IMR-90 (cell line): ENCODE data around the gene MEGF11. TPM values are rescaled to one million over a fixed set of nuclear protein-coding genes. Genes with fewer than 3 reads are reported as not detected.

Experiments
- ATAC-seq: fragments of 200-7000 bp; cut with Tn5 transposase; 2 replicates; pipeline ENCODE4 v1.9.1; 2020; ENCODE audit warnings: low read depth, mild to moderate bottlenecking, moderate library complexity
- BruUV-seq: library from RNA; stranded (reverse); fragments of 400-500 nt; replicated peaks from 2 replicates; lab custom pipeline; 2021; lab: Mats Ljungman, UMichigan
- CTCF ChIA-PET: fragments of 300-600 bp; formaldehyde crosslinking; extraction: SDS; loops from one replicate; lab custom pipeline; 2021; ENCODE audit warnings: antibody characterized with exemption; lab: Yijun Ruan, JAX
- POLR2A ChIA-PET: fragments of 300-600 bp; sonication (Branson Sonifier 250); formaldehyde crosslinking; loops from one replicate; lab custom pipeline; 2022; ENCODE audit warnings: antibody characterized with exemption; ENCODE audit not compliant: unreplicated experiment; lab: Charles Lee
- DNase-seq: peaks from one replicate; pipeline ENCODE4 v3.0.0; 2013
- H2AFZ ChIP-seq: replicated peaks from 2 replicates; pipeline ENCODE3; 2013; ENCODE audit warnings: low read length, mild to moderate bottlenecking; ENCODE audit not compliant: poor library complexity
- H2AK5ac ChIP-seq: 2 replicates; pipeline ENCODE4 v1.6.1; 2013; ENCODE audit warnings: low read depth, low read length, inconsistent platforms
- H2AK9ac ChIP-seq: replicated peaks from 2 replicates; pipeline ENCODE3; 2013; ENCODE audit warnings: mild to moderate bottlenecking, low read depth, low read length, moderate library complexity; ENCODE audit not compliant: poor library complexity
- H2BK120ac ChIP-seq: 2 replicates; pipeline ENCODE4 v1.6.1; 2013; ENCODE audit warnings: low read depth, low read length, inconsistent platforms
- H2BK15ac ChIP-seq: 3 replicates; pipeline ENCODE4 v1.6.1; 2013; ENCODE audit warnings: low read depth, low read length, inconsistent platforms
- H2BK20ac ChIP-seq: 2 replicates; pipeline ENCODE4 v1.6.1; 2013; ENCODE audit warnings: low read depth, mild to moderate bottlenecking, inconsistent platforms, low read length, moderate library complexity
- H2BK5ac ChIP-seq: 2 replicates; pipeline ENCODE4 v1.6.1; 2013; ENCODE audit warnings: mild to moderate bottlenecking, low read depth, low read length, inconsistent platforms; ENCODE audit not compliant: poor library complexity, severe bottlenecking
- H3K14ac ChIP-seq: replicated peaks from 2 replicates; pipeline ENCODE4 v1.6.1; 2013; ENCODE audit warnings: low read depth, low read length, inconsistent platforms
- H3K18ac ChIP-seq: 2 replicates; pipeline ENCODE4 v1.6.1; 2013; ENCODE audit warnings: low read depth, low read length, control low read depth
- H3K23ac ChIP-seq: 2 replicates; pipeline ENCODE4 v1.6.1; 2013; ENCODE audit warnings: low read depth, low read length, inconsistent platforms
- H3K27ac ChIP-seq: 2 replicates; pipeline ENCODE4 v1.5.1; 2013; ENCODE audit warnings: mild to moderate bottlenecking, control low read depth, low read length; ENCODE audit not compliant: insufficient read depth
- H3K27me3 ChIP-seq: 2 replicates; pipeline ENCODE4 v1.6.1; 2013; ENCODE audit warnings: low read length; ENCODE audit not compliant: control insufficient read depth, insufficient read depth
- H3K36me3 ChIP-seq: 2 replicates; pipeline ENCODE4 v1.6.1; 2013; ENCODE audit warnings: low read length, mixed read lengths; ENCODE audit not compliant: control insufficient read depth, insufficient read depth
- H3K4ac ChIP-seq: 2 replicates; pipeline ENCODE4 v1.6.1; 2013; ENCODE audit warnings: low read depth, low read length, inconsistent platforms
- H3K4me1 ChIP-seq: 2 replicates; pipeline ENCODE4 v1.6.1; 2013; ENCODE audit warnings: low read length, mixed read lengths; ENCODE audit not compliant: control insufficient read depth, insufficient read depth
- H3K4me2 ChIP-seq: 2 replicates; pipeline ENCODE4 v1.6.1; 2013; ENCODE audit warnings: low read depth, mild to moderate bottlenecking, control low read depth, low read length, moderate library complexity
- H3K4me3 ChIP-seq: 2 replicates; pipeline ENCODE4 v1.5.1; 2013; ENCODE audit warnings: low read depth, mild to moderate bottlenecking, control low read depth, low read length, moderate library complexity; ENCODE audit not compliant: insufficient read depth
- H3K56ac ChIP-seq: 2 replicates; pipeline ENCODE4 v1.6.1; 2013; ENCODE audit warnings: low read length, inconsistent platforms; ENCODE audit not compliant: insufficient read depth; ENCODE audit errors: extremely low read depth
- H3K79me1 ChIP-seq, 2 experiments: 2 replicates each; pipeline ENCODE4 v1.6.1; 2013; ENCODE audit warnings: low read length in 2 of 2, inconsistent platforms in 1 of 2, low read depth in 1 of 2
- H3K9ac ChIP-seq: 2 replicates; pipeline ENCODE4 v1.6.1; 2013; ENCODE audit warnings: low read depth, low read length, control low read depth
- H3K9me1 ChIP-seq: 2 replicates; pipeline ENCODE4 v1.6.1; 2013; ENCODE audit warnings: low read length, inconsistent platforms; ENCODE audit not compliant: insufficient read depth
- H3K9me3 ChIP-seq: 2 replicates; pipeline ENCODE4 v1.6.1; 2013; ENCODE audit warnings: low read length; ENCODE audit not compliant: control insufficient read depth, insufficient read depth
- H4K20me1 ChIP-seq: 2 replicates; pipeline ENCODE4 v1.6.1; 2013; ENCODE audit warnings: low read length, inconsistent platforms; ENCODE audit not compliant: insufficient read depth
- H4K5ac ChIP-seq: 2 replicates; pipeline ENCODE4 v1.6.1; 2013; ENCODE audit warnings: mild to moderate bottlenecking, low read depth, low read length, control low read depth
- H4K8ac ChIP-seq, 2 experiments: 2 replicates each; pipeline ENCODE4 v1.6.1; 2013; ENCODE audit warnings: low read depth in 2 of 2, low read length in 2 of 2, control low read depth in 1 of 2, inconsistent platforms in 1 of 2
- H4K91ac ChIP-seq: 2 replicates; pipeline ENCODE4 v1.6.1; 2013; ENCODE audit warnings: low read depth, low read length, inconsistent platforms; ENCODE audit not compliant: insufficient read depth
- CHD1 ChIP-seq: IDR thresholded peaks from 2 replicates; pipeline ENCODE4 v1.6.1; 2012; ENCODE audit warnings: low read depth, low read length, improper control_type of control experiment
- RCOR1 ChIP-seq: IDR thresholded peaks from 2 replicates; pipeline ENCODE4 v1.6.1; 2012; ENCODE audit warnings: mild to moderate bottlenecking, low read length, improper control_type of control experiment; ENCODE audit not compliant: insufficient replicate concordance
- WGBS, 2 experiments: methylation state at CpG; one replicate each; pipeline versions ENCODE4 v1.1.5 to v1.1.7; 2013; ENCODE audit warnings: missing lambda C conversion rate in 2 of 2; ENCODE audit not compliant: insufficient read length in 1 of 2; ENCODE audit errors: extremely low coverage in 2 of 2; 5-methylcytosine and 5-hydroxymethylcytosine counted together
- dilution Hi-C: fragments of 300-500 bp; cut with HindIII; formaldehyde crosslinking; loops from one replicate; pipeline ENCODE4 v1.14.3; 2018; ENCODE audit warnings: low sequenced_read_pairs; ENCODE audit not compliant: unreplicated experiment
- in situ Hi-C: fragments of 300-500 bp; cut with MboI; formaldehyde crosslinking; loops from 3 replicates; pipeline ENCODE4 v1.14.3; 2019; ENCODE audit warnings: low sequenced_read_pairs, inconsistent platforms, mixed read lengths
- intact Hi-C: fragments of 100-400 bp; cut with micrococcal nuclease; formaldehyde crosslinking; loops from 2 replicates; pipeline ENCODE4 v1.10.0; 2022
- polyA plus RNA-seq, 3 experiments: library from polyadenylated mRNA; depleted of rRNA; stranded (reverse); fragments of >200 nt; gene quantifications; 2 replicates each; pipeline ENCODE4 v1.2.3, GENCODE V29; 2012; ENCODE audit warnings: low replicate concordance in 1 of 3
- total RNA-seq: library from RNA; depleted of rRNA; stranded (reverse); fragments of >200 nt; gene quantifications from 2 replicates; pipeline ENCODE4 v1.2.3, GENCODE V29; 2012
- TF ChIP-seq, protein P1 (sequence below): fragments of 150-350 bp; IDR thresholded peaks from 2 replicates; pipeline ENCODE4 v1.6.1; 2017; ENCODE audit warnings: mild to moderate bottlenecking, antibody characterized with exemption, low read length, low read depth

Gene MEGF11
- total and polyA plus RNA-seq, 2 of the 4 experiments (the other 2 are of a cell fraction), result not detected

DNA sequence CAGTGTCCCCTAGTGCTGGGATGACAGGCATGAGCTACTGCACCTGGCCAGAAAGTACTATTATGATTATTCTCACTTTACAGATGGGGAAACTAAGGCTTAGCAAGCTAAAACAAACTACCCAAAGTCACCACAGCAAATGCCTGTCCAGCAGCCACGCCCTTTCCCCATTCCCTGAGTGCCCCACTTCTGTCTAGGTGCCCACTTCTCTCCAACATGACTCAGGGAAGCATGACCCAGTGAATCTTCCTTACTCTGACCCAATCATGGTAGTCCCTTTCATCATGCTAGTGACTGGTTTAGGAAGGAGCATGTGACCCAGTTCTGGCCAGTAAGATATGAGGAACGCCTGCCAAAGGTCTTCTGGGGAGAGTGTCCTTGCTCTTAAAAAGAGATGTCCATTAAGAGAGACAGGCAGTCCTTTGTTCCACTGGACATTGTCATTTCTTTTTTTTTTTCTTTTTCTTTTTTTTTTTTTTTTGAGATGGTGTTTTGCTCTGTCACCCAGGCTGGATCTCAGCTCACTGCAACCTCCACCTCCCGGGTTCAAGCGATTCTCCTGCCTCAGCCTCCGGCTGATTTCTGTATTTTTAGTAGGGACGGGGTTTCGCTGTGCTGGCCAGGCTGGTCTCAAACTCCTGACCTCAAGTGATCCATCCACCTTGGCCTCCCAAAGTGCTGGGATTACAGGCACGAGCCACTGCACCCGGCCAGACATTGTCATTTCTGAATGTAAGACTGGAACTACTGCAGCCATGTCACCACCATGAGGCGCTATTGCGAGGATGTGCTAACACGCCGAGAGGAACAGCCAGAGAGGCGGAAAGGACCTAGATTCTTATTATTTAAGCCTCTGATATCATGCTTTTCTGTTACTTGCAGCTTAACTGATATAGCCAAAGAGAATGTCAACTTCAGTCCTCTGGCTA lies 19.8 kb downstream of the MEGF11 start:
- dilution Hi-C loops, result no loop called here
- no TSS peak for BruUV-seq
- Histone ChIP-seq H3K27ac (no peak overlapping the region), H3K9ac (no peak overlapping the region), H3K4ac (no peak overlapping the region), H2BK15ac (no peak overlapping the region), H4K20me1 (no peaks in the 10 kb centered on the region), H4K8ac (no peak overlapping the region), H4K91ac (no peak overlapping the region), H2BK120ac (no peak overlapping the region), H4K5ac (no peak overlapping the region), H3K27me3 (peaks cover 44% of the 10 kb centered on the region), H3K4me3 (no peak overlapping the region), H2BK5ac (no peak overlapping the region), H3K9me1 (no peaks in the 10 kb centered on the region), H2AFZ (no peak overlapping the region), H3K23ac (no peak overlapping the region), H2AK5ac (no peak overlapping the region), H3K79me1 (no peaks in the 10 kb centered on the region), H2BK20ac (no peak overlapping the region), H3K56ac (no peak overlapping the region), H3K4me2 (no peak overlapping the region), H3K14ac (no peak overlapping the region), H3K18ac (no peak overlapping the region), H3K4me1 (no peaks in the 10 kb centered on the region), H3K36me3 (no peaks in the 10 kb centered on the region), H3K9me3 (no peaks in the 10 kb centered on the region), H2AK9ac (no peak overlapping the region)
- WGBS, 2 experiments, result 55% methylated on average over 6 of the region's 14 CpGs; no CpG with 5 or more reads in 1 of the 2 experiments
- intact Hi-C loops, result no loop called here
- in situ Hi-C loops, result no loop called here
- ATAC-seq (no peak), DNase-seq (no peak)
- ChIA-PET POLR2A (no interaction called here), CTCF (no interaction called here)
- TF ChIP-seq, protein P1, sequence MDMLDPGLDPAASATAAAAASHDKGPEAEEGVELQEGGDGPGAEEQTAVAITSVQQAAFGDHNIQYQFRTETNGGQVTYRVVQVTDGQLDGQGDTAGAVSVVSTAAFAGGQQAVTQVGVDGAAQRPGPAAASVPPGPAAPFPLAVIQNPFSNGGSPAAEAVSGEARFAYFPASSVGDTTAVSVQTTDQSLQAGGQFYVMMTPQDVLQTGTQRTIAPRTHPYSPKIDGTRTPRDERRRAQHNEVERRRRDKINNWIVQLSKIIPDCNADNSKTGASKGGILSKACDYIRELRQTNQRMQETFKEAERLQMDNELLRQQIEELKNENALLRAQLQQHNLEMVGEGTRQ, result peak; percentile 50; the same call in 1 of the 2 replicates
- no peak for TF ChIP-seq CHD1
- no peak for TF ChIP-seq RCOR1
